Thyroid gland (tissue), 4 donors: ENCODE data around the gene SERPINA3.

Experiments used
- CTCF ChIP-seq, 6 experiments: fragments of 200-600 bp in 3 of 6; fragments of 450-650 bp in 3 of 6; sonication (generic) in 3 of 6; IDR thresholded peaks; one replicate each; pipeline ENCODE4 v1.5.1; 2016 to 2019; ENCODE audit warnings: antibody characterized with exemption in 6 of 6, mild to moderate bottlenecking in 2 of 6, inconsistent platforms in 1 of 6, moderate library complexity in 1 of 6
- POLR2A ChIP-seq, 2 donors: fragments of 450-650 bp; IDR thresholded peaks; one replicate each; pipeline ENCODE4 v1.6.1; 2017; ENCODE audit warnings: antibody characterized with exemption in 2 of 2, mild to moderate bottlenecking in 2 of 2, moderate library complexity in 1 of 2

DNA sequence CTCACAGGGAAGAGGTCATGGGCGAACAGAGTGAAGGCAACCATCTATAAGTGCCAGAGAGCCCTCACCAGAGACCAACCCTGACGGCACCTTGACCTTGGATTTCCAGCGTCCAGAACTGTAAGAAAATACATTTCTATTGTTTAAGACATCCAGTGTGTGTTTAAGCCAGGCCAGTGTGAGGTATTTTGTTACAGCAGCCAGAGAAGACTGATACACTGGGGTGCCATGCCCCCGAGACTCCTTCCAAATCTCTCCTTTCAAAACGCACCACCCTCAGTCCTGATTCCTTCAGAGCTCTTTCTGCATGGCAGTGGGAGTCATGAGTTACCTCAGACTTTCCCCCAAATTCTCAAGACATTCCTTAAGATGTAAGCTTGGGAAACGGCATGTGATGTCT, 33.5 kb upstream of the SERPINA3 start:
- TF ChIP-seq CTCF (IDR thresholded peaks at IDR 0.05) (no peak), POLR2A (IDR thresholded peaks at IDR 0.05) (no peak)
